ENCODE measurements around the gene WDR5B.

Gene WDR5B

GRCh38 chr3:122415762-122416654 lies at the start of gene WDR5B:
WDR5B (minus strand) TSS chr3:122416062; CDS start chr3:122415528, 534 bp downstream.
- peak; percentile 98 for DNase-seq (ENCODE audit: low read depth)
- peak within 1 kb of the TSS; percentile 77 for H3K4me3 ChIP-seq (ENCODE audit: low read depth, low read length)
- peak; percentile 15 for TF ChIP-seq CTCF (IDR thresholded peaks at IDR 0.05; ENCODE audit: low read depth, low read length, missing control alignments)

GRCh38 chr3:122464659-122465058 lies 48.8 kb upstream of the WDR5B start:
- no peak overlapping the region for H3K4me3 ChIP-seq (ENCODE audit: low read depth, low read length)
- no peak for DNase-seq (ENCODE audit: low read depth)
- TF ChIP-seq CTCF (IDR thresholded peaks at IDR 0.05; ENCODE audit: low read depth, low read length, missing control alignments) = no peak

GRCh38 chr3:122462406-122462805 lies 46.5 kb upstream of the WDR5B start:
- TF ChIP-seq CTCF (IDR thresholded peaks at IDR 0.05; ENCODE audit: low read depth, low read length, missing control alignments) = no peak
- no peak for DNase-seq (ENCODE audit: low read depth)
- no peak overlapping the region for H3K4me3 ChIP-seq (ENCODE audit: low read depth, low read length)

DNA sequence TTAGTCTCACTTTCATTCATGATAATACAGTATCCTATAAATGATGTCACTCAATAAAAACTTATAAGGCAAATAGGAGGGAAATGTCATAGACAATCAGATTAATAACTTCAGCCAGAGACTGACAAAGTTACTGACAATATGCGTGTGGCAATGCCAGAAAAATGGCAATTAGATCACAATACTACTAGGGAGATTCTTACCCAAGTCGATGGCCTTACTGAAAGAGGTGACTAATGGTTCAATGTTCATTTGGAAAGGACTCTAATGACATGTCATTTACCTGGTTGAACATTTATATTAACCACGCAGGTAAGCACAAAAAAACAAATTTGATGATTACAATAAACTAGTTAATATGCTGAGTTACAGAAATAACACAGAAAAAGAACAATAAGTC lies 45.9 kb upstream of the WDR5B start:
- no peak for DNase-seq (ENCODE audit: low read depth)
- H3K4me3 ChIP-seq (ENCODE audit: low read depth, low read length) = no peak overlapping the region
- TF ChIP-seq CTCF (IDR thresholded peaks at IDR 0.05; ENCODE audit: low read depth, low read length, missing control alignments) = no peak

DNA sequence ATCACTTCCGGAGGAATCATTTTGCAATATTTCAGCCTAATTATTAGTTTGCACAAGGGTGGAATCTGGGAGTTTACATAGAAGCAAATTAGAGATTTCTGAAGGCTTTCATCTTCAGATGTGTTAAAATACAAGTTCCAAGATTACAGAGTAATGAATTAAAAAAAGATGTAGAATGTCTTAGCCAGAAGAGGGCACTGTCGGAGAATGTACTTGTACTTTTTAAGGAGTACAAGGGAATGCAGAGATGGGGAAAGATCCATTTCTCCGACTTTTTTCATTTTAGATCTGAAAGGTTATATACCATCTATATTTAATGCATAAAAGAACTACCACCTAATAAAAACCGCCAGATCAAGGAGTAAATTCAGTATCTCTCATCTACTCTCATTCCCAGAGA lies 43.1 kb upstream of the WDR5B start:
- H3K4me3 ChIP-seq (ENCODE audit: low read depth, low read length) = no peak overlapping the region
- TF ChIP-seq CTCF (IDR thresholded peaks at IDR 0.05; ENCODE audit: low read depth, low read length, missing control alignments) = peak; percentile 33
- DNase-seq (ENCODE audit: low read depth) = no peak

DNA sequence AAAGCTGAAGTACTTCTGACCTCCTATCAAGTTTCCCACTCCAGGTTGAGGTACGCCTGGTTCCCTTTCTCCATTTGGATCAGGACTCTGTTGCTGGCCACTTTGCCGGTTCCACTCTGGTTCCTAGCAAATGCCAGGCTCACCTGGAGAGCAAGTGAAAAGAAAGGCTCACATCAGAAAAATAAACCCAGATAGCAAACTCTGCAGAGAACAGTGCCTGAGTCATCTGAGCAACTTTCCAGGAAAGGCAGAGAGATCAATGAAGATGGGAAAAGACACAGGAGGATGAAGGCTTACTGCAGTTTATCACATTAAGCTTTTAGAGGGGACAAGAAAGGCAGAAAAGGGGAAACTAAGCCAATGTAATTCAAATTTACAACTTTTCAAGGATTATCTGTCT lies 41.8 kb upstream of the WDR5B start:
- no peak for DNase-seq (ENCODE audit: low read depth)
- no peak overlapping the region for H3K4me3 ChIP-seq (ENCODE audit: low read depth, low read length)
- TF ChIP-seq CTCF (IDR thresholded peaks at IDR 0.05; ENCODE audit: low read depth, low read length, missing control alignments) = no peak

GRCh38 chr3:122456074-122456473 lies 40.2 kb upstream of the WDR5B start:
- TF ChIP-seq CTCF (IDR thresholded peaks at IDR 0.05; ENCODE audit: low read depth, low read length, missing control alignments) = no peak
- DNase-seq (ENCODE audit: low read depth) = no peak
- no peak overlapping the region for H3K4me3 ChIP-seq (ENCODE audit: low read depth, low read length)
